A549 (cell line): Measurements from ENCODE around the gene TRMT61A.

Experiments
- POLR2A ChIP-seq: IDR thresholded peaks from 2 replicates; pipeline ENCODE4 v1.6.1; 2012; ENCODE audit warnings: mild to moderate bottlenecking, low read length
- SMC3 ChIP-seq: fragments of >200 bp; sonication (Bioruptor Twin); formaldehyde crosslinking; IDR thresholded peaks from 3 replicates; pipeline ENCODE4 v1.6.1; 2018; ENCODE audit warnings: inconsistent platforms
- ZFP36 ChIP-seq: fragments of 450-650 bp; IDR thresholded peaks from 2 replicates; pipeline ENCODE4 v1.6.1; 2014; ENCODE audit warnings: borderline replicate concordance; ENCODE audit not compliant: partially characterized antibody
- TF ChIP-seq, protein P1 (sequence below): fragments of >200 bp; sonication (Bioruptor Twin); formaldehyde crosslinking; IDR thresholded peaks from 3 replicates; pipeline ENCODE4 v1.5.1; 2016
- TF ChIP-seq, protein P2 (sequence below): fragments of 200-600 bp; sonication (generic); IDR thresholded peaks from 2 replicates; pipeline ENCODE4 v1.6.1; 2016; ENCODE audit warnings: antibody characterized with exemption, mild to moderate bottlenecking, moderate library complexity

DNA sequence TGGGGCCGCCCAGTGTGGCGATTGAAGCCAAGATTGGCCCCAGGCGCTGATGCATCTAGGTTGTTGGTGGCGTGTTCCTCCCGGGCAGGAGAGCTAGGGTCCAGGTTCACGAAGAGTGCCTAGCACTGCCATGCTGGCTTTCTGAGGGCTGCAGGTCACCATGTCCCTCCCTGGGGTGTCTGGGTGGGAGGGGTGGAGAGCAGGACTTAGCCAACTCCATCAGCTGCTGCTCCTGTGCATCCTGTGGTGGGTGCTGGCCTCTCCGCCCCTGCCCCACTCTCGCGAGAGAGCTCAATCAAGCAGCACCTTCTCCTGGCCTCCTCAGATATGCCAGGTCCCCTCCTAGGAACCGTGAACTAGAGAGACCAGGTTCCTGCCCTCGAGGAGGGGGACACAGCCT is 1.8 kb downstream of the TRMT61A start:
- TF ChIP-seq, protein P1, sequence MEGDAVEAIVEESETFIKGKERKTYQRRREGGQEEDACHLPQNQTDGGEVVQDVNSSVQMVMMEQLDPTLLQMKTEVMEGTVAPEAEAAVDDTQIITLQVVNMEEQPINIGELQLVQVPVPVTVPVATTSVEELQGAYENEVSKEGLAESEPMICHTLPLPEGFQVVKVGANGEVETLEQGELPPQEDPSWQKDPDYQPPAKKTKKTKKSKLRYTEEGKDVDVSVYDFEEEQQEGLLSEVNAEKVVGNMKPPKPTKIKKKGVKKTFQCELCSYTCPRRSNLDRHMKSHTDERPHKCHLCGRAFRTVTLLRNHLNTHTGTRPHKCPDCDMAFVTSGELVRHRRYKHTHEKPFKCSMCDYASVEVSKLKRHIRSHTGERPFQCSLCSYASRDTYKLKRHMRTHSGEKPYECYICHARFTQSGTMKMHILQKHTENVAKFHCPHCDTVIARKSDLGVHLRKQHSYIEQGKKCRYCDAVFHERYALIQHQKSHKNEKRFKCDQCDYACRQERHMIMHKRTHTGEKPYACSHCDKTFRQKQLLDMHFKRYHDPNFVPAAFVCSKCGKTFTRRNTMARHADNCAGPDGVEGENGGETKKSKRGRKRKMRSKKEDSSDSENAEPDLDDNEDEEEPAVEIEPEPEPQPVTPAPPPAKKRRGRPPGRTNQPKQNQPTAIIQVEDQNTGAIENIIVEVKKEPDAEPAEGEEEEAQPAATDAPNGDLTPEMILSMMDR, result no peak
- TF ChIP-seq, protein P2, sequence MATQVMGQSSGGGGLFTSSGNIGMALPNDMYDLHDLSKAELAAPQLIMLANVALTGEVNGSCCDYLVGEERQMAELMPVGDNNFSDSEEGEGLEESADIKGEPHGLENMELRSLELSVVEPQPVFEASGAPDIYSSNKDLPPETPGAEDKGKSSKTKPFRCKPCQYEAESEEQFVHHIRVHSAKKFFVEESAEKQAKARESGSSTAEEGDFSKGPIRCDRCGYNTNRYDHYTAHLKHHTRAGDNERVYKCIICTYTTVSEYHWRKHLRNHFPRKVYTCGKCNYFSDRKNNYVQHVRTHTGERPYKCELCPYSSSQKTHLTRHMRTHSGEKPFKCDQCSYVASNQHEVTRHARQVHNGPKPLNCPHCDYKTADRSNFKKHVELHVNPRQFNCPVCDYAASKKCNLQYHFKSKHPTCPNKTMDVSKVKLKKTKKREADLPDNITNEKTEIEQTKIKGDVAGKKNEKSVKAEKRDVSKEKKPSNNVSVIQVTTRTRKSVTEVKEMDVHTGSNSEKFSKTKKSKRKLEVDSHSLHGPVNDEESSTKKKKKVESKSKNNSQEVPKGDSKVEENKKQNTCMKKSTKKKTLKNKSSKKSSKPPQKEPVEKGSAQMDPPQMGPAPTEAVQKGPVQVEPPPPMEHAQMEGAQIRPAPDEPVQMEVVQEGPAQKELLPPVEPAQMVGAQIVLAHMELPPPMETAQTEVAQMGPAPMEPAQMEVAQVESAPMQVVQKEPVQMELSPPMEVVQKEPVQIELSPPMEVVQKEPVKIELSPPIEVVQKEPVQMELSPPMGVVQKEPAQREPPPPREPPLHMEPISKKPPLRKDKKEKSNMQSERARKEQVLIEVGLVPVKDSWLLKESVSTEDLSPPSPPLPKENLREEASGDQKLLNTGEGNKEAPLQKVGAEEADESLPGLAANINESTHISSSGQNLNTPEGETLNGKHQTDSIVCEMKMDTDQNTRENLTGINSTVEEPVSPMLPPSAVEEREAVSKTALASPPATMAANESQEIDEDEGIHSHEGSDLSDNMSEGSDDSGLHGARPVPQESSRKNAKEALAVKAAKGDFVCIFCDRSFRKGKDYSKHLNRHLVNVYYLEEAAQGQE, result no peak
- TF ChIP-seq POLR2A (no peak), ZFP36 (no peak), SMC3 (no peak)
